NCI-H748 (cell line): Measurements from ENCODE around the gene LARP4.
A peak's percentile ranks its signal among the peaks of the same experiment; 100 is the strongest.
"Not testable (repeated sequence)": the region's sequence is repeated elsewhere in the genome, so short reads cannot be mapped to it uniquely, and the experiment has no call there.

Experiments used
- DNase-seq: peaks from one replicate; lab custom pipeline; 2025; ENCODE audit not compliant: unreplicated experiment; lab: John Stamatoyannopoulos, UW

The LARP4 gene

GRCh38 chr12:50400638-50401499 lies at the start of gene LARP4:
LARP4 (plus strand) TSS chr12:50400885; CDS start chr12:50401011, 126 bp downstream.
- DNase-seq: peak; percentile 98

- DNase-seq: peak; percentile 25
These were observed 49.3 kb upstream of the LARP4 start for GRCh38 chr12:50351120-50352043.

GRCh38 chr12:50353404-50353803 lies 47.3 kb upstream of the LARP4 start:
- DNase-seq: no peak

- DNase-seq: no peak
These were observed 46.7 kb upstream of the LARP4 start for GRCh38 chr12:50353869-50354593.

GRCh38 chr12:50354908-50355307 lies 45.8 kb upstream of the LARP4 start:
- DNase-seq: no peak

GRCh38 chr12:50355365-50355764 lies 45.3 kb upstream of the LARP4 start:
- no peak for DNase-seq

GRCh38 chr12:50362671-50363070 lies 38.0 kb upstream of the LARP4 start:
- no peak for DNase-seq

- DNase-seq: no peak
These were observed 37.5 kb upstream of the LARP4 start for GRCh38 chr12:50363141-50363540.

- no peak for DNase-seq
These were observed 34.8 kb upstream of the LARP4 start for GRCh38 chr12:50365709-50366406.

- not testable (repeated sequence) for DNase-seq
These were observed 30.0 kb upstream of the LARP4 start for GRCh38 chr12:50370672-50371071.

GRCh38 chr12:50375802-50376201 lies 24.9 kb upstream of the LARP4 start:
- no peak for DNase-seq

GRCh38 chr12:50380761-50381325 lies 19.8 kb upstream of the LARP4 start:
- no peak for DNase-seq

- no peak for DNase-seq
These were observed 13.2 kb upstream of the LARP4 start for GRCh38 chr12:50387487-50387886.

GRCh38 chr12:50387972-50388478 lies 12.7 kb upstream of the LARP4 start:
- no peak for DNase-seq

- not testable (repeated sequence) for DNase-seq
These were observed 11.9 kb upstream of the LARP4 start for GRCh38 chr12:50388793-50389192.

- DNase-seq: no peak
These were observed 10.4 kb upstream of the LARP4 start for GRCh38 chr12:50390316-50390741.

GRCh38 chr12:50394469-50395029 lies 6.1 kb upstream of the LARP4 start:
- no peak for DNase-seq

GRCh38 chr12:50397117-50397650 lies 3.5 kb upstream of the LARP4 start:
- no peak for DNase-seq

GRCh38 chr12:50398931-50399330 lies 1.8 kb upstream of the LARP4 start:
- no peak for DNase-seq
